Prostate gland (tissue), 2 donors: ENCODE results near the gene KCTD15. TPM values are rescaled to one million over a fixed set of nuclear protein-coding genes. Genes with fewer than 3 reads are reported as not detected.

Experiments
- DNase-seq: peaks from one replicate; pipeline ENCODE4 v3.0.0-alpha.2; 2019; ENCODE audit warnings: low spot score
- H3K27ac ChIP-seq, 2 donors: fragments of 200-600 bp; sonication (generic); 2 replicates each; pipeline ENCODE4 v1.5.1; 2017 to 2019
- H3K27me3 ChIP-seq: fragments of 200-600 bp; sonication (generic); replicated peaks from 2 replicates; pipeline ENCODE4 v1.5.1; 2019; ENCODE audit not compliant: insufficient read depth
- H3K36me3 ChIP-seq, 2 donors: fragments of 200-600 bp; sonication (generic); 1 replicate in 1 of 2; 2 replicates in 1 of 2; pipeline versions ENCODE4 v1.5.1 to v1.8.1; 2017 to 2019
- H3K4me1 ChIP-seq: fragments of 200-600 bp; sonication (generic); replicated peaks from 2 replicates; pipeline ENCODE4 v1.5.1; 2019
- H3K4me3 ChIP-seq, 2 donors: fragments of 200-600 bp; sonication (generic); 2 replicates each; pipeline ENCODE4 v1.5.1; 2017 to 2019
- H3K9me3 ChIP-seq: fragments of 200-600 bp; sonication (generic); 2 replicates; pipeline ENCODE4 v1.5.1; 2017
- CTCF ChIP-seq, 4 experiments: fragments of 200-600 bp in 2 of 4; fragments of 450-650 bp in 2 of 4; sonication (generic) in 2 of 4; IDR thresholded peaks; 1 replicate in 3 of 4; 2 replicates in 1 of 4; pipeline ENCODE4 v1.5.1; 2016 to 2019; ENCODE audit warnings: antibody characterized with exemption in 4 of 4, mild to moderate bottlenecking in 2 of 4, moderate library complexity in 2 of 4
- POLR2A ChIP-seq: fragments of 450-650 bp; IDR thresholded peaks from one replicate; pipeline ENCODE4 v1.6.1; 2016; ENCODE audit warnings: antibody characterized with exemption, mild to moderate bottlenecking
- POLR2AphosphoS5 ChIP-seq: sonication (generic); formaldehyde crosslinking; IDR thresholded peaks from one replicate; pipeline ENCODE4 v1.6.1; 2017; ENCODE audit warnings: antibody characterized with exemption
- WGBS: methylation state at CpG from one replicate; pipeline ENCODE4 v1.1.5; 2018; 5-methylcytosine and 5-hydroxymethylcytosine counted together
- intact Hi-C: fragments of 100-400 bp; cut with DNase I; formaldehyde crosslinking; loops from one replicate; pipeline ENCODE4 v1.14.2; 2022
- total RNA-seq, 2 donors: library from RNA; depleted of rRNA; stranded (reverse); fragments of >200 nt; gene quantifications; one replicate each; pipeline ENCODE4 v1.1.0, GENCODE V29; 2016

Gene KCTD15
- total RNA-seq, 2 donors from 2014 or later = 41.7 to 74.6 TPM

- Histone ChIP-seq H3K4me3 (no peak overlapping the region), H3K36me3 (no peaks in the 10 kb centered on the region), H3K27me3 (no peaks in the 10 kb centered on the region), H3K9me3 (no peaks in the 10 kb centered on the region), H3K27ac (no peak overlapping the region), H3K4me1 (no peaks in the 10 kb centered on the region)
- TF ChIP-seq POLR2A (no peak), POLR2AphosphoS5 (no peak), CTCF (IDR thresholded peaks at IDR 0.05) (no peak)
- no peak for DNase-seq
- whole genome bisulfite sequencing = 73% methylated on average over 1 of the region's 1 CpG
- intact Hi-C loops = no loop called here
Observed at GRCh38 chr19:33831825-33832224, 35.2 kb downstream of the KCTD15 start.

GRCh38 chr19:33832633-33833032 lies 36.0 kb downstream of the KCTD15 start:
- Histone ChIP-seq H3K4me1 (no peaks in the 10 kb centered on the region), H3K27ac (no peak overlapping the region), H3K27me3 (no peaks in the 10 kb centered on the region), H3K36me3 (no peaks in the 10 kb centered on the region), H3K9me3 (no peaks in the 10 kb centered on the region), H3K4me3 (no peak overlapping the region)
- 58% methylated on average over 7 of the region's 7 CpGs for WGBS
- DNase-seq = no peak
- TF ChIP-seq POLR2A (no peak), CTCF (IDR thresholded peaks at IDR 0.05) (no peak), POLR2AphosphoS5 (no peak)
- intact Hi-C loops = no loop called here

GRCh38 chr19:33840382-33840781 lies 43.7 kb downstream of the KCTD15 start:
- Histone ChIP-seq H3K9me3 (no peaks in the 10 kb centered on the region), H3K36me3 (no peaks in the 10 kb centered on the region), H3K4me3 (no peak overlapping the region), H3K27me3 (no peaks in the 10 kb centered on the region), H3K4me1 (no peaks in the 10 kb centered on the region), H3K27ac (no peak overlapping the region)
- TF ChIP-seq CTCF (IDR thresholded peaks at IDR 0.05) (no peak), POLR2A (no peak), POLR2AphosphoS5 (no peak)
- WGBS = 82% methylated on average over 4 of the region's 4 CpGs
- DNase-seq = no peak
- intact Hi-C loops = no loop called here

- intact Hi-C loops = no loop called here
- no peaks in the 10 kb centered on the region for H3K9me3 ChIP-seq
Observed at GRCh38 chr19:33840783-33841182, 44.1 kb downstream of the KCTD15 start.

More at GRCh38 chr19:33840783-33841182, 44.1 kb downstream of the KCTD15 start:
- Histone ChIP-seq H3K36me3 (no peaks in the 10 kb centered on the region), H3K4me1 (no peaks in the 10 kb centered on the region), H3K27me3 (no peaks in the 10 kb centered on the region), H3K4me3 (no peak overlapping the region), H3K27ac (no peak overlapping the region)
- TF ChIP-seq CTCF (IDR thresholded peaks at IDR 0.05) = no peak
- TF ChIP-seq POLR2AphosphoS5 = no peak
- TF ChIP-seq POLR2A = no peak
- 76% methylated on average over 4 of the region's 4 CpGs for WGBS
- DNase-seq = no peak
